ENCODE measurements around the gene PCSK4. TPM values are rescaled to one million over a fixed set of nuclear protein-coding genes. Genes with fewer than 3 reads are reported as not detected.

The PCSK4 gene
- total and polyA plus RNA-seq, 2 of the 13 experiments (the other 11 are each of a cell fraction or from before 2014, with no cell fraction given) = 2.0 to 2.7 TPM

GRCh38 chr19:1532003-1532402, 41.9 kb upstream of the PCSK4 start:
- WGBS (ENCODE audit: low lambda C conversion rate) = 54% methylated on average over 9 of the region's 9 CpGs
- peaks cover 5 to 23% of the 10 kb centered on the region in 2 experiments for H3K27me3 ChIP-seq (ENCODE audit: control insufficient read depth in 1 of 2, insufficient read depth in 2 of 2, low read length in 2 of 2)
- no peak overlapping the region for H2AFZ ChIP-seq (ENCODE audit: low read length)
- in situ Hi-C loops (cut with HindIII; ENCODE audit: extremely low pct_ligation_motif_present, low pct_unique_long_range_greater_than_20kb) = no loop called here
- CTCF ChIA-PET (ENCODE audit: low intra/inter-chr PET ratio, low total read pairs) = no interaction called here
- POLR2A ChIA-PET = no interaction called here
- H3K4me3 ChIP-seq (replicated peaks in 1 of 3; ENCODE audit: insufficient read depth in 1 of 3, low read depth in 2 of 3, low read length in 3 of 3) = no peak overlapping the region
- H3K9me3 ChIP-seq (ENCODE audit: low read length) = no peaks in the 10 kb centered on the region
- H3K79me2 ChIP-seq (ENCODE audit: insufficient read depth, low read length) = no peaks in the 10 kb centered on the region
- intact Hi-C loops (cut with micrococcal nuclease; ENCODE audit: unreplicated experiment) = no loop called here
- H3K9ac ChIP-seq (ENCODE audit: insufficient read depth, low read depth, low read length) = no peak overlapping the region
- no peaks in the 10 kb centered on the region for H3K4me1 ChIP-seq (ENCODE audit: insufficient read depth, low read length)
- no peak overlapping the region for H3K27ac ChIP-seq (ENCODE audit: extremely low read length, insufficient read depth, low read length)
- DNase-seq (ENCODE audit: low spot score) = no peak
- H3K4me2 ChIP-seq (ENCODE audit: low read depth, low read length) = no peak overlapping the region
- BruUV-seq (replicated peaks) = no TSS peak
- H4K20me1 ChIP-seq (ENCODE audit: insufficient read depth, low read length) = no peaks in the 10 kb centered on the region
- no peak for ATAC-seq
- 0 out of 2 replicates have a peak, but pooled peaks have one; percentile 30 for TF ChIP-seq GZF1 (CRISPR knock-in tag; IDR thresholded peaks at IDR 0.05)
- no peak for TF ChIP-seq ZNF263 (CRISPR knock-in tag; IDR thresholded peaks at IDR 0.05)
- TF ChIP-seq ZNF121 (CRISPR knock-in tag; IDR thresholded peaks at IDR 0.05) = peak; percentile 87
- H3K36me3 ChIP-seq (replicated peaks in 1 of 2; ENCODE audit: control insufficient read depth in 1 of 2, insufficient read depth in 2 of 2, low read length in 2 of 2) = no peaks in the 10 kb centered on the region
- no peak for FAIRE-seq

DNA sequence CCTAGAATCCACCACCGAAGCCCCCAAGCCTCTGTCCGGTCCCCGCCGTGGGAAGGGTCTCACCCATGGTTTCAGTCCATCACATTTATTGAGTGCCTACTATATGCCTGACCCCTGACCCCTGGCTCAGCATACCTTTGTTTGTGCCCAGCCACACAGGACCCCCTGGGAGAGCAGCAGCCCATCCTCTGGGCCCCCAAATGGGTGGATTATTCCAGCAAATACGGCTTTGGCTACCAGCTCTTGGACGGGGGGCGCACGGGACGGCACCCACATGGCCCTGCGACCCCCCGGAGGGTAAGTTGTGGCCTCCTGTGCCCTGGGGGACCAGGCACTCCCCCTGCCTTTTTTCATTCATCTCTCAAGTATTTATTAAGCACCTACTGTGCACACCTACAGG, 41.4 kb upstream of the PCSK4 start:
- no peak overlapping the region for H3K4me2 ChIP-seq (ENCODE audit: low read depth, low read length)
- no peaks in the 10 kb centered on the region for H3K9me3 ChIP-seq (ENCODE audit: low read length)
- H3K4me3 ChIP-seq (replicated peaks in 1 of 3; ENCODE audit: insufficient read depth in 1 of 3, low read depth in 2 of 3, low read length in 3 of 3) = no peak overlapping the region
- H2AFZ ChIP-seq (ENCODE audit: low read length) = no peak overlapping the region
- POLR2A ChIA-PET = no interaction called here
- H3K27me3 ChIP-seq (ENCODE audit: control insufficient read depth in 1 of 2, insufficient read depth in 2 of 2, low read length in 2 of 2) = peaks cover 5 to 23% of the 10 kb centered on the region in 2 experiments
- no peak for DNase-seq (ENCODE audit: low spot score)
- BruUV-seq (replicated peaks) = no TSS peak
- TF ChIP-seq ZNF326 (CRISPR knock-in tag; IDR thresholded peaks at IDR 0.05; ENCODE audit: borderline replicate concordance) (no peak), GZF1 (CRISPR knock-in tag; IDR thresholded peaks at IDR 0.05) (peak; percentile 98), ZNF230 (CRISPR knock-in tag; IDR thresholded peaks at IDR 0.05) (no peak), TEAD3 (CRISPR knock-in tag; optimal IDR thresholded peaks at IDR 0.05; ENCODE audit: borderline replicate concordance) (no peak), SRF (IDR thresholded peaks at IDR 0.05; ENCODE audit: low read depth, low read length) (no peak), CENPT (CRISPR knock-in tag; IDR thresholded peaks at IDR 0.05; ENCODE audit: low read depth) (no peak)
- TF ChIP-seq, protein P1, sequence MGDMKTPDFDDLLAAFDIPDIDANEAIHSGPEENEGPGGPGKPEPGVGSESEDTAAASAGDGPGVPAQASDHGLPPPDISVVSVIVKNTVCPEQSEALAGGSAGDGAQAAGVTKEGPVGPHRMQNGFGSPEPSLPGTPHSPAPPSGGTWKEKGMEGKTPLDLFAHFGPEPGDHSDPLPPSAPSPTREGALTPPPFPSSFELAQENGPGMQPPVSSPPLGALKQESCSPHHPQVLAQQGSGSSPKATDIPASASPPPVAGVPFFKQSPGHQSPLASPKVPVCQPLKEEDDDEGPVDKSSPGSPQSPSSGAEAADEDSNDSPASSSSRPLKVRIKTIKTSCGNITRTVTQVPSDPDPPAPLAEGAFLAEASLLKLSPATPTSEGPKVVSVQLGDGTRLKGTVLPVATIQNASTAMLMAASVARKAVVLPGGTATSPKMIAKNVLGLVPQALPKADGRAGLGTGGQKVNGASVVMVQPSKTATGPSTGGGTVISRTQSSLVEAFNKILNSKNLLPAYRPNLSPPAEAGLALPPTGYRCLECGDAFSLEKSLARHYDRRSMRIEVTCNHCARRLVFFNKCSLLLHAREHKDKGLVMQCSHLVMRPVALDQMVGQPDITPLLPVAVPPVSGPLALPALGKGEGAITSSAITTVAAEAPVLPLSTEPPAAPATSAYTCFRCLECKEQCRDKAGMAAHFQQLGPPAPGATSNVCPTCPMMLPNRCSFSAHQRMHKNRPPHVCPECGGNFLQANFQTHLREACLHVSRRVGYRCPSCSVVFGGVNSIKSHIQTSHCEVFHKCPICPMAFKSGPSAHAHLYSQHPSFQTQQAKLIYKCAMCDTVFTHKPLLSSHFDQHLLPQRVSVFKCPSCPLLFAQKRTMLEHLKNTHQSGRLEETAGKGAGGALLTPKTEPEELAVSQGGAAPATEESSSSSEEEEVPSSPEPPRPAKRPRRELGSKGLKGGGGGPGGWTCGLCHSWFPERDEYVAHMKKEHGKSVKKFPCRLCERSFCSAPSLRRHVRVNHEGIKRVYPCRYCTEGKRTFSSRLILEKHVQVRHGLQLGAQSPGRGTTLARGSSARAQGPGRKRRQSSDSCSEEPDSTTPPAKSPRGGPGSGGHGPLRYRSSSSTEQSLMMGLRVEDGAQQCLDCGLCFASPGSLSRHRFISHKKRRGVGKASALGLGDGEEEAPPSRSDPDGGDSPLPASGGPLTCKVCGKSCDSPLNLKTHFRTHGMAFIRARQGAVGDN (CRISPR knock-in tag; IDR thresholded peaks at IDR 0.05) = no peak
- in situ Hi-C loops (cut with HindIII; ENCODE audit: extremely low pct_ligation_motif_present, low pct_unique_long_range_greater_than_20kb) = no loop called here
- intact Hi-C loops (cut with micrococcal nuclease; ENCODE audit: unreplicated experiment) = no loop called here
- CTCF ChIA-PET (ENCODE audit: low intra/inter-chr PET ratio, low total read pairs) = no interaction called here
- WGBS (ENCODE audit: low lambda C conversion rate) = 25% methylated on average over 4 of the region's 11 CpGs
- no peaks in the 10 kb centered on the region for H3K79me2 ChIP-seq (ENCODE audit: insufficient read depth, low read length)
- no peak overlapping the region for H3K9ac ChIP-seq (ENCODE audit: insufficient read depth, low read depth, low read length)
- H3K36me3 ChIP-seq (replicated peaks in 1 of 2; ENCODE audit: control insufficient read depth in 1 of 2, insufficient read depth in 2 of 2, low read length in 2 of 2) = no peaks in the 10 kb centered on the region
- no peak for FAIRE-seq
- ATAC-seq = no peak
- no peak overlapping the region for H3K27ac ChIP-seq (ENCODE audit: extremely low read length, insufficient read depth, low read length)
- no peaks in the 10 kb centered on the region for H3K4me1 ChIP-seq (ENCODE audit: insufficient read depth, low read length)
- no peaks in the 10 kb centered on the region for H4K20me1 ChIP-seq (ENCODE audit: insufficient read depth, low read length)

Data from HepG2 (cell line).